NCI-H526 treated with DMSO at 0.1 percent for 48 hours (cell line): ENCODE results near the gene RGS13.

ENCODE experiments used
- DNase-seq: peaks from one replicate; lab custom pipeline; 2025; lab: John Stamatoyannopoulos, UW

Gene RGS13

GRCh38 chr1:192635939-192636338, at the start of gene RGS13:
Gene RGS13, plus strand, starts transcription at chr1:192636147. Its CDS starts 8,188 bp downstream, at chr1:192644335.
- peak; percentile 83 for DNase-seq

GRCh38 chr1:192587386-192588266, 48.3 kb upstream of the RGS13 start:
- DNase-seq = no peak

GRCh38 chr1:192588546-192588945, 47.4 kb upstream of the RGS13 start:
- no peak for DNase-seq

- DNase-seq = no peak
Observed at GRCh38 chr1:192589813-192590212, 46.1 kb upstream of the RGS13 start.

- no peak for DNase-seq
Observed at GRCh38 chr1:192592517-192592916, 43.4 kb upstream of the RGS13 start.

- no peak for DNase-seq
Observed at GRCh38 chr1:192592981-192593708, 42.8 kb upstream of the RGS13 start.

- DNase-seq = no peak
Observed at GRCh38 chr1:192595299-192595698, 40.6 kb upstream of the RGS13 start.

- DNase-seq = no peak
Observed at GRCh38 chr1:192598589-192598988, 37.4 kb upstream of the RGS13 start.

- no peak for DNase-seq
Observed at GRCh38 chr1:192600275-192600674, 35.7 kb upstream of the RGS13 start.

- DNase-seq = no peak
Observed at GRCh38 chr1:192601143-192601542, 34.8 kb upstream of the RGS13 start.

- no peak for DNase-seq
Observed at GRCh38 chr1:192601567-192601966, 34.4 kb upstream of the RGS13 start.

- DNase-seq = no peak
Observed at GRCh38 chr1:192602757-192603156, 33.2 kb upstream of the RGS13 start.

- no peak for DNase-seq
Observed at GRCh38 chr1:192603218-192603787, 32.6 kb upstream of the RGS13 start.

- no peak for DNase-seq
Observed at GRCh38 chr1:192604979-192605620, 30.8 kb upstream of the RGS13 start.

GRCh38 chr1:192608671-192609070, 27.3 kb upstream of the RGS13 start:
- no peak for DNase-seq

GRCh38 chr1:192609110-192610079, 26.6 kb upstream of the RGS13 start:
- DNase-seq = no peak

- DNase-seq = no peak
Observed at GRCh38 chr1:192610112-192610889, 25.6 kb upstream of the RGS13 start.

- no peak for DNase-seq
Observed at GRCh38 chr1:192615055-192615454, 20.9 kb upstream of the RGS13 start.

GRCh38 chr1:192620071-192620635, 15.8 kb upstream of the RGS13 start:
- DNase-seq = no peak
